HG02610 (cell line): ENCODE data around the gene NARF.
"Not testable (repeated sequence)": the region's sequence is repeated elsewhere in the genome, so short reads cannot be mapped to it uniquely, and the experiment has no call there.

Experiments
- ATAC-seq: cut with Tn5 transposase; IDR thresholded peaks from one replicate; pipeline ENCODE4 v1.9.1; 2021; ENCODE audit warnings: mild to moderate bottlenecking, moderate library complexity; ENCODE audit not compliant: unreplicated experiment

Gene NARF

GRCh38 chr17:82445542-82445941, 13.0 kb upstream of the NARF start:
- ATAC-seq: no peak

- ATAC-seq: no peak
Measured at GRCh38 chr17:82446124-82446523, 12.4 kb upstream of the NARF start.

GRCh38 chr17:82446649-82447048, 11.9 kb upstream of the NARF start:
- ATAC-seq: no peak

GRCh38 chr17:82447876-82448275, 10.7 kb upstream of the NARF start:
- ATAC-seq: no peak

GRCh38 chr17:82449131-82449882, 9.2 kb upstream of the NARF start:
- ATAC-seq: peak; percentile 49

GRCh38 chr17:82449883-82450356, 8.6 kb upstream of the NARF start:
- no peak for ATAC-seq

- peak; percentile 55 for ATAC-seq
Measured at GRCh38 chr17:82450357-82451106, 8.0 kb upstream of the NARF start, which contains the start of gene CYBC1. Gene CYBC1 (minus strand): TSS chr17:82450752. CDS start chr17:82449254, 1,498 bp downstream.

GRCh38 chr17:82452162-82452561, 6.4 kb upstream of the NARF start:
- ATAC-seq: no peak

- ATAC-seq: not testable (repeated sequence)
Measured at GRCh38 chr17:82453151-82453550, 5.4 kb upstream of the NARF start.

GRCh38 chr17:82453706-82454105, 4.8 kb upstream of the NARF start:
- ATAC-seq: not testable (repeated sequence)

- ATAC-seq: no peak
Measured at GRCh38 chr17:82457073-82457928, 1.2 kb upstream of the NARF start.

GRCh38 chr17:82457929-82458178, 687 bp upstream of the NARF start:
- no peak for ATAC-seq

- peak; percentile 26 for ATAC-seq
Measured at GRCh38 chr17:82458885-82459424, 414 bp downstream of the NARF start.

GRCh38 chr17:82459936-82460335, 1.4 kb downstream of the NARF start:
- ATAC-seq: not testable (repeated sequence)

GRCh38 chr17:82461827-82462524, 3.4 kb downstream of the NARF start:
- no peak for ATAC-seq

GRCh38 chr17:82463391-82463790, 4.8 kb downstream of the NARF start:
- ATAC-seq: no peak

- ATAC-seq: no peak
Measured at GRCh38 chr17:82463925-82464566, 5.5 kb downstream of the NARF start.

GRCh38 chr17:82464567-82464929, 6.0 kb downstream of the NARF start:
- ATAC-seq: no peak

- ATAC-seq: no peak
Measured at GRCh38 chr17:82465023-82465603, 6.6 kb downstream of the NARF start.

- no peak for ATAC-seq
Measured at GRCh38 chr17:82468692-82469091, 10.2 kb downstream of the NARF start.
